Endometrium (tissue), 2 donors: ENCODE results near the gene BRD2.

Experiments used
- FAIRE-seq: peaks from 2 replicates; lab custom pipeline; 2012; peaks lifted over from hg19 to GRCh38; lab: Jason Lieb, UNC
- donor health status: control.
- donor health status: control.

The BRD2 gene

GRCh38 chr6:32949113-32949512 is 19.3 kb upstream of the BRD2 start:
- FAIRE-seq, result no peak

GRCh38 chr6:32950010-32950409 is 18.4 kb upstream of the BRD2 start:
- no peak for FAIRE-seq

- FAIRE-seq, result no peak
These were observed 17.9 kb upstream of the BRD2 start for GRCh38 chr6:32950449-32950848.

- peak; percentile 84 for FAIRE-seq
These were observed 15.3 kb upstream of the BRD2 start, which contains the start of gene HLA-DMA for GRCh38 chr6:32952817-32953739. TSS of gene HLA-DMA (minus strand) at chr6:32953097. CDS start at chr6:32953036, 61 bp downstream.

GRCh38 chr6:32953775-32954174 is 14.6 kb upstream of the BRD2 start:
- FAIRE-seq, result no peak

GRCh38 chr6:32954267-32954666 is 14.1 kb upstream of the BRD2 start:
- no peak for FAIRE-seq

GRCh38 chr6:32954986-32955802 is 13.2 kb upstream of the BRD2 start:
- no peak for FAIRE-seq

- FAIRE-seq, result no peak
These were observed 12.2 kb upstream of the BRD2 start for GRCh38 chr6:32956176-32956575.

- no peak for FAIRE-seq
These were observed 7.8 kb upstream of the BRD2 start for GRCh38 chr6:32960563-32960962.

GRCh38 chr6:32962213-32962826 is 6.1 kb upstream of the BRD2 start:
- FAIRE-seq, result no peak

- FAIRE-seq, result no peak
These were observed 4.5 kb upstream of the BRD2 start for GRCh38 chr6:32963866-32964265.

GRCh38 chr6:32964776-32965175 is 3.6 kb upstream of the BRD2 start:
- FAIRE-seq, result no peak

- no peak for FAIRE-seq
These were observed 973 bp upstream of the BRD2 start for GRCh38 chr6:32967151-32968091.

- no peak for FAIRE-seq
These were observed 682 bp downstream of the BRD2 start for GRCh38 chr6:32968867-32969684.

- FAIRE-seq, result no peak
These were observed 1.5 kb downstream of the BRD2 start for GRCh38 chr6:32969685-32970412.

- no peak for FAIRE-seq
These were observed 2.2 kb downstream of the BRD2 start for GRCh38 chr6:32970413-32971241.

GRCh38 chr6:32971242-32971580 is 2.8 kb downstream of the BRD2 start:
- no peak for FAIRE-seq

GRCh38 chr6:32971581-32972352 is 3.4 kb downstream of the BRD2 start:
- peak; percentile 94 for FAIRE-seq
